ENCODE data around the gene DCAF4. TPM values are rescaled to one million over a fixed set of nuclear protein-coding genes. Genes with fewer than 3 reads are reported as not detected.
"Not testable (repeated sequence)": the region's sequence is repeated elsewhere in the genome, so short reads cannot be mapped to it uniquely, and the experiment has no call there.

Gene DCAF4
- polyA plus RNA-seq, 1 donor from 2014 or later: 16.5 TPM

- no peaks in the 10 kb centered on the region for H4K20me1 ChIP-seq (ENCODE audit: insufficient read depth)
- no peak overlapping the region for H3K4me3 ChIP-seq (ENCODE audit: low read length)
- H2AFZ ChIP-seq (ENCODE audit: low read depth, low read length): no peak overlapping the region
- no peak overlapping the region for H3K9ac ChIP-seq (ENCODE audit: low read length)
- no peaks in the 10 kb centered on the region for H3K36me3 ChIP-seq (ENCODE audit: insufficient read depth, low read length)
- TF ChIP-seq REST (IDR thresholded peaks at IDR 0.05; ENCODE audit: borderline replicate concordance) (no peak), MXI1 (conservative IDR thresholded peaks at IDR 0.05; ENCODE audit: poor library complexity, severe bottlenecking) (no peak), EP300 (conservative IDR thresholded peaks at IDR 0.05; ENCODE audit: poor library complexity, severe bottlenecking) (no peak), POLR2AphosphoS5 (IDR thresholded peaks at IDR 0.05) (no peak), TAF1 (IDR thresholded peaks at IDR 0.05; ENCODE audit: low read depth) (no peak), CTCF (IDR thresholded peaks at IDR 0.05; ENCODE audit: poor library complexity, severe bottlenecking) (no peak), SMC3 (conservative IDR thresholded peaks at IDR 0.05; ENCODE audit: poor library complexity) (no peak), EZH2 (IDR thresholded peaks at IDR 0.05; ENCODE audit: borderline replicate concordance, insufficient read depth, low read length, poor library complexity, severe bottlenecking) (no peak), RAD21 (conservative IDR thresholded peaks at IDR 0.05) (no peak)
- H3F3A ChIP-seq (ENCODE audit: insufficient read depth, low read length, poor library complexity, severe bottlenecking): no peaks in the 10 kb centered on the region
- H3K27me3 ChIP-seq (ENCODE audit: insufficient read depth, low read depth, low read length): no peaks in the 10 kb centered on the region
- H3K9me3 ChIP-seq (ENCODE audit: low read length): no peaks in the 10 kb centered on the region
- no peak overlapping the region for H3K27ac ChIP-seq (ENCODE audit: low read length)
- no peak overlapping the region for H3K4me2 ChIP-seq (ENCODE audit: low read length)
- H3K79me2 ChIP-seq (replicated peaks; ENCODE audit: insufficient read depth, low read length): no peaks in the 10 kb centered on the region
- no peaks in the 10 kb centered on the region for H3K9me2 ChIP-seq (ENCODE audit: insufficient read depth, low read length)
These were observed 77.4 kb downstream of the DCAF4 start for GRCh38 chr14:73003681-73004080.

GRCh38 chr14:73004641-73005040, 78.4 kb downstream of the DCAF4 start:
- H3K9me2 ChIP-seq (ENCODE audit: insufficient read depth, low read length); H4K20me1 ChIP-seq (ENCODE audit: insufficient read depth); H3K27ac ChIP-seq (ENCODE audit: low read length); H3K4me3 ChIP-seq (ENCODE audit: low read length); H3K79me2 ChIP-seq (replicated peaks; ENCODE audit: insufficient read depth, low read length); H3K9me3 ChIP-seq (ENCODE audit: low read length); H3K27me3 ChIP-seq (ENCODE audit: insufficient read depth, low read depth, low read length); H3K4me2 ChIP-seq (ENCODE audit: low read length); H2AFZ ChIP-seq (ENCODE audit: low read depth, low read length); H3K9ac ChIP-seq (ENCODE audit: low read length); H3F3A ChIP-seq (ENCODE audit: insufficient read depth, low read length, poor library complexity, severe bottlenecking); H3K36me3 ChIP-seq (ENCODE audit: insufficient read depth, low read length): not testable (repeated sequence)

- H3F3A ChIP-seq (ENCODE audit: insufficient read depth, low read length, poor library complexity, severe bottlenecking): no peaks in the 10 kb centered on the region
- TF ChIP-seq CTCF (IDR thresholded peaks at IDR 0.05; ENCODE audit: poor library complexity, severe bottlenecking) (no peak), EZH2 (IDR thresholded peaks at IDR 0.05; ENCODE audit: borderline replicate concordance, insufficient read depth, low read length, poor library complexity, severe bottlenecking) (no peak), EP300 (conservative IDR thresholded peaks at IDR 0.05; ENCODE audit: poor library complexity, severe bottlenecking) (no peak), REST (IDR thresholded peaks at IDR 0.05; ENCODE audit: borderline replicate concordance) (no peak), TAF1 (IDR thresholded peaks at IDR 0.05; ENCODE audit: low read depth) (no peak), RAD21 (conservative IDR thresholded peaks at IDR 0.05) (no peak), SMC3 (conservative IDR thresholded peaks at IDR 0.05; ENCODE audit: poor library complexity) (no peak), POLR2AphosphoS5 (IDR thresholded peaks at IDR 0.05) (no peak), MXI1 (conservative IDR thresholded peaks at IDR 0.05; ENCODE audit: poor library complexity, severe bottlenecking) (no peak)
- H3K27ac ChIP-seq (ENCODE audit: low read length): no peak overlapping the region
- no peak overlapping the region for H3K4me3 ChIP-seq (ENCODE audit: low read length)
- H3K9me3 ChIP-seq (ENCODE audit: low read length): no peaks in the 10 kb centered on the region
- H3K9me2 ChIP-seq (ENCODE audit: insufficient read depth, low read length): no peaks in the 10 kb centered on the region
- H3K27me3 ChIP-seq (ENCODE audit: insufficient read depth, low read depth, low read length): no peaks in the 10 kb centered on the region
- peaks cover 4% of the 10 kb centered on the region for H3K79me2 ChIP-seq (replicated peaks; ENCODE audit: insufficient read depth, low read length)
- H2AFZ ChIP-seq (ENCODE audit: low read depth, low read length): no peak overlapping the region
- H3K36me3 ChIP-seq (ENCODE audit: insufficient read depth, low read length): no peaks in the 10 kb centered on the region
- no peak overlapping the region for H3K4me2 ChIP-seq (ENCODE audit: low read length)
- no peak overlapping the region for H3K9ac ChIP-seq (ENCODE audit: low read length)
- no peaks in the 10 kb centered on the region for H4K20me1 ChIP-seq (ENCODE audit: insufficient read depth)
These were observed 81.6 kb downstream of the DCAF4 start for GRCh38 chr14:73007835-73008234.

Data from neural cell (in vitro differentiated cells).